IPS-15b (cell line): ENCODE results near the gene ACCSL.

ENCODE experiments used
- H3K27me3 ChIP-seq: one replicate; pipeline ENCODE4 v1.6.1; 2013; ENCODE audit warnings: low read length; ENCODE audit not compliant: control insufficient read depth, insufficient read depth
- H3K36me3 ChIP-seq: one replicate; pipeline ENCODE4 v1.6.1; 2013; ENCODE audit warnings: low read length; ENCODE audit not compliant: control insufficient read depth, insufficient read depth
- H3K4me1 ChIP-seq: one replicate; pipeline ENCODE4 v1.6.1; 2013; ENCODE audit warnings: mild to moderate bottlenecking, low read length; ENCODE audit not compliant: control insufficient read depth, insufficient read depth
- H3K4me3 ChIP-seq: one replicate; pipeline ENCODE4 v1.5.1; 2013; ENCODE audit warnings: low read depth, low read length
- H3K9ac ChIP-seq: one replicate; pipeline ENCODE4 v1.6.1; 2013; ENCODE audit warnings: low read depth, mild to moderate bottlenecking, low read length
- H3K9me3 ChIP-seq: one replicate; pipeline ENCODE4 v1.6.1; 2013; ENCODE audit warnings: mild to moderate bottlenecking, low read length; ENCODE audit not compliant: control insufficient read depth, insufficient read depth

Gene ACCSL

DNA sequence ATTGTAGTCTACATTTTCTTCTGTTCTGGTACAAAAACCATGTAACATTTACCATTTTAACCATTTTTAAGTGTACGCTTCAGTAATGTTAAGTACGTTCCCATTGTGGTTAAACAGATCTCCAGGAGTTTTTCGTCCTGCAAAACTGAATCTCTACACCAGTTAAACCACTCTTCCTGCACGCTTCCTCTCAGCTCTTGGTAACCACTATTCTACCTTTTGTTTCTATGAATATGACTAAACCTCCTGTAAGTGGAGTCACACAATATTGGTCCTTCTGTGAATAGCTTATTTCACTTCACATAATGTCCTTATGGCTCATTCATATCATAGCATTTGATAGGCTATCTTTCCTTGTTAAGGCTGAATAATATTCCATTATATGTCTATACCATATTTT is 40.6 kb downstream of the ACCSL start:
- Histone ChIP-seq H3K9ac (no peak overlapping the region), H3K27me3 (no peaks in the 10 kb centered on the region), H3K4me3 (no peak overlapping the region), H3K9me3 (no peaks in the 10 kb centered on the region), H3K36me3 (no peaks in the 10 kb centered on the region), H3K4me1 (no peaks in the 10 kb centered on the region)

- H3K4me3 ChIP-seq = no peak overlapping the region
These were observed 41.1 kb downstream of the ACCSL start for GRCh38 chr11:44088871-44089270.

GRCh38 chr11:44090539-44090938 is 42.8 kb downstream of the ACCSL start:
- Histone ChIP-seq H3K27me3 (no peaks in the 10 kb centered on the region), H3K36me3 (no peaks in the 10 kb centered on the region), H3K9me3 (no peaks in the 10 kb centered on the region), H3K9ac (no peak overlapping the region), H3K4me1 (no peaks in the 10 kb centered on the region), H3K4me3 (no peak overlapping the region)

More at GRCh38 chr11:44088871-44089270, 41.1 kb downstream of the ACCSL start:
- no peaks in the 10 kb centered on the region for H3K36me3 ChIP-seq
- H3K27me3 ChIP-seq = no peaks in the 10 kb centered on the region
- no peaks in the 10 kb centered on the region for H3K9me3 ChIP-seq
- no peaks in the 10 kb centered on the region for H3K4me1 ChIP-seq
- no peak overlapping the region for H3K9ac ChIP-seq

DNA sequence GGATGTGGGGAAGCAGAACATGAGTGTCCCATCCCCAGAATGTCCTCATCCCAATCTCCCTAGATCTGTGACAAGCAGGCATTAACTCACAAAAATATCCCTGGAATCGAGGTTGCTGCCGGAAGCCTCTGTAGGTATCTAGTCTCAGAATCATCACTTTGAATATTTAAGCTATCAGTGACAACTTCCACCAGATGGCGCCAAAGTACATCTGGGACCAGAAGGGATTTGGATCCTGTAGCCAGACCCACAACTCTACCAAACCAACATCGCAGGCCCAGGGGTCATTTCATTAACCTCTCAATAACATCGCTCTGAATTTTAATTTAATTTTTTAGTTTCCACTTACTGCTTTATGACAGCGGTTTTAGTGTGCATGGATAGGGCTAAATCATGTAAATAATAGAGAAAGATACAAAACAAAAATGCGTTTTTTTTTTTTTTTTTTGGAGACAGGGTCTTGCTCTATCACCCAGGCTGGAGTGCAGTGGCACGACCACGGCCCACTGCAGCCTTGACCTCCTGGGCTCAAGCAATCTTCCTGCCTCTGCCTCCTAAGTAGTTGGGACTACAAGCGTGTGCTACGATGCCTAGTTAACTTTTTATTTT is 46.6 kb downstream of the ACCSL start:
- no peak overlapping the region for H3K4me3 ChIP-seq
- no peaks in the 10 kb centered on the region for H3K9me3 ChIP-seq
- no peaks in the 10 kb centered on the region for H3K36me3 ChIP-seq
- no peak overlapping the region for H3K9ac ChIP-seq
- H3K27me3 ChIP-seq = no peaks in the 10 kb centered on the region
- H3K4me1 ChIP-seq = no peaks in the 10 kb centered on the region

- H3K36me3 ChIP-seq = no peaks in the 10 kb centered on the region
- peak within 1 kb of the TSS; percentile 72 for H3K4me3 ChIP-seq
- no peaks in the 10 kb centered on the region for H3K4me1 ChIP-seq
- no peaks in the 10 kb centered on the region for H3K27me3 ChIP-seq
- H3K9ac ChIP-seq = no peak within 1 kb of the TSS
- H3K9me3 ChIP-seq = no peaks in the 10 kb centered on the region
These were observed 48.0 kb downstream of the ACCSL start, which contains the start of gene EXT2 for GRCh38 chr11:44095506-44096359. EXT2 (plus strand) TSS chr11:44095678; CDS start chr11:44107713, 12,035 bp downstream.

DNA sequence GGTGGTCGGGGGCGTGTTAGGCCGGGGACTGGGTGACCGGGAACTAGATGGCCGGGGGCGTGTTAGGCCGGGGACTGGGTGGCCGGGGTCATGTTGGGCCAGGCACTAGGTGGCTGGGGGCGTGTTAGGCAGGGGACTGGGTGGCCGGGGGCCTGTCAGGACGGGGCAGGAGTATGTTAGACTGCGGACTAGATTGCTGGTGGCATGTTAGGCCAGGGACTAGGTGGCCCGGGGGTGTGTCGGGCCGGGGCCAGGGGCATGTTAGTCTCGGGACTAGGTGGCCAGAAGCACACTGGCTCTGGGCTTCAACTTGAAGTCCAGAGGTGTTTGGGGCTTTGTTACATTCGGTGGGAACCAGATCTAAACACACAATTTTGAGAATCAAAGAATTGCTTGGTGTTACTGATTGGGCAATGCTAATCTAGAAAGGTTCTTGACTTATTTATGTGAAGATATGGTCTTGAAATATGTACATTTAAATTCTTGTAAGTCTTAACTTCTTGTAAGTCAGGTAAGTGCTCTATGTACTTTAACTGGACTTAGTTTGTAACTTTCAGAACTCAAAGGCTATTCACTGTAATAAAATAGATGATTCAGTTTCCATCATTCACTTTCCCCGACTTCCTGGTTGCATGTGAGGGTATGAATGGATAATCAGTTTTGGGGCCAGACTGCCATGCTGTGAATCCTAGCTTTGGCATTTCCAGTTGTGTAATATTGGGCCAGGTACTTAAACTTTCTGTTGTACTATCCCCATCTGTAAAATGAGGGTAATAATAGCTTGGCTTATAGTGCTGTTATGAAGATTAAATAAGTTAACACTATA is 48.8 kb downstream of the ACCSL start:
- Histone ChIP-seq H3K4me3 (peak overlapping the region; percentile 72), H3K27me3 (no peaks in the 10 kb centered on the region), H3K36me3 (no peaks in the 10 kb centered on the region), H3K4me1 (no peaks in the 10 kb centered on the region), H3K9me3 (no peaks in the 10 kb centered on the region), H3K9ac (no peak overlapping the region)

DNA sequence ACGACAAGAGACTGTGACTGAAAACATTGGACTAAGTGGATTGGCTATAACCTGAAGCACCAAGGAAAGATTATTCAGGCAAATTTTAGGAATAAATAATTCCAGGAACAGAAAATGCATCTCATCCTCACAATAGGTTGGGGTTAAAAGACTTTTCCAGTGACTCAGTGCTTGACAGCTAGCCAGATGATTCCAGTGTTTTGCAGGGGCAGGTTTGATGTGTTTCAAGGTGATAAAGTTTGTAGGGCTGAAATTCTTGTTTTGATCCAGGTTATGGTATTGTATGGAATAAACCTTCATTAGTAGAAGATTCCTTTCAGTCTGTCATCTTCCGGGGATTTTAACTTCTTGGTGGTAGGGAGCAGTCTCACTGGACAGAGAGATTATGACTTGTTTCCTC is 50.0 kb downstream of the ACCSL start:
- Histone ChIP-seq H3K27me3 (no peaks in the 10 kb centered on the region), H3K4me1 (no peaks in the 10 kb centered on the region), H3K9ac (no peak overlapping the region), H3K36me3 (no peaks in the 10 kb centered on the region), H3K9me3 (no peaks in the 10 kb centered on the region), H3K4me3 (no peak overlapping the region)

GRCh38 chr11:44101098-44101497 is 53.3 kb downstream of the ACCSL start:
- Histone ChIP-seq H3K9ac (no peak overlapping the region), H3K36me3 (no peaks in the 10 kb centered on the region), H3K27me3 (no peaks in the 10 kb centered on the region), H3K9me3 (no peaks in the 10 kb centered on the region), H3K4me3 (no peak overlapping the region), H3K4me1 (no peaks in the 10 kb centered on the region)

DNA sequence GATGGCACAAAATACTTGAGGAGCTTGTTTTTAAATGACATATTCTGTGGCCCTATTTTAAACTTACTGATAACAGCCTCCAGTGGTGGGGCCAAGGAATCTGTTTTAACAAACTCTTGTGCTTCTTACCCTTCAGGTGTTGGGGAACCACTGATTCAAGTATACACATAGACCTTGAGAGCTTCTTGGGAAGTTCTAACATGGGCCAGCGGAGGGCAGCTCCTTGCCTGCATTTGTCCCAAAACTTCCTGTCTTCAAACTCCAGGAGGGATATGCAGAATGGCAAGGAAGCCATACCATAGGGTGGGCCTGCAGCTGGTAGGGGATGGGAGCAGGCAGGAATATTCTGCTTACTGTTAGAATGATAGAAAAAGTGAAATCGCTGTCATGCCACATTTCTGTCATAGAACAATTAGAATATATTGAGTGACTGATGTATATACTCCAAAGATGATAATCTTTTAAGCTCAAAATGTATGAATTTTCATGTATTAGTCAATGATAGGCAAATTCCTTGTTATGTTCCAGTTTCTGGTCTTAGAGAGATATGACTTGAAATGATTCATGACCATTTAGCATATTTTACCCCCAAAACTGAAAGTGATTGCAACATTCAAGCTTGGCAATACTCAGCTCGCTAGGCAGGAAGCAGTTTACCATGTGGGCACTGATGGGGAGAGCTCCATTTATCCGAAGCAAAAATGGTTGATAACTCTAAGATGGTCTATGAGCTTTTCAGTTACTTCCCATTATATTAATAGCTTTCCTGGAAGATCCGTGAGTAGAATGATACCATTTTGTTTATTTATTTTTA is 56.9 kb downstream of the ACCSL start:
- H3K27me3 ChIP-seq = no peaks in the 10 kb centered on the region
- no peaks in the 10 kb centered on the region for H3K9me3 ChIP-seq
- H3K9ac ChIP-seq = no peak overlapping the region
- H3K4me1 ChIP-seq = no peaks in the 10 kb centered on the region
- H3K36me3 ChIP-seq = no peaks in the 10 kb centered on the region
- H3K4me3 ChIP-seq = no peak overlapping the region

DNA sequence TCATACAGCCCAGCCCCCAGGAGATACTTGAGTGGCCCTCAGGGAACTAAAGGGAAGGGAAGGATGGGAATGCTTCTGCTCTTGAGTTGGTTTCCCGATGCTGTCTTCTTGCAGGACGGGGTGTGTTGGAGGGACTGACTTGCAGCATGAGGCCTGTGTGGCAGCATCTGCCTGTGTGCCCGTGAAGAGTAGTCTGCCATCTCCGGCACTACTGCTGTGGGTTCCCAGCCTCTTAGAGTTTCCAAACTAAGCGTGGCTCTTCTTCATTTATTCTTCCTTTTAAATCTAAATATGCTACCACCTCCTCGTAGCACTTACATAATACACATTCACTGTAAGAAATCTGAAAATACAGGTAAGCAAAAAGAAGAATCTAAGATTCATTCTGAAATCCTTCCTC is 60.5 kb downstream of the ACCSL start:
- Histone ChIP-seq H3K9ac (no peak overlapping the region), H3K4me3 (no peak overlapping the region), H3K27me3 (no peaks in the 10 kb centered on the region), H3K36me3 (no peaks in the 10 kb centered on the region), H3K4me1 (no peaks in the 10 kb centered on the region), H3K9me3 (no peaks in the 10 kb centered on the region)
